DOHH2 (cell line): Measurements from ENCODE around the gene ELAPOR2.
"Not testable (repeated sequence)": the region's sequence is repeated elsewhere in the genome, so short reads cannot be mapped to it uniquely, and the experiment has no call there.

Source experiments
- H3F3A ChIP-seq: fragments of 200-600 bp; sonication (generic), shearing (Covaris generic); 2 replicates; pipeline ENCODE4 v1.6.0; 2016; ENCODE audit warnings: antibody characterized with exemption, mild to moderate bottlenecking; ENCODE audit not compliant: control insufficient read depth, insufficient read depth
- H3K27ac ChIP-seq: fragments of 200-600 bp; sonication (generic); 2 replicates; pipeline ENCODE4 v1.5.1; 2014; ENCODE audit warnings: low read depth, mild to moderate bottlenecking, low read length, moderate library complexity
- H3K27me3 ChIP-seq: fragments of 200-600 bp; sonication (generic); 2 replicates; pipeline ENCODE4 v1.6.1; 2014; ENCODE audit warnings: mild to moderate bottlenecking, low read length, mixed read lengths; ENCODE audit not compliant: control insufficient read depth
- H3K36me3 ChIP-seq: fragments of 200-600 bp; sonication (generic); 2 replicates; pipeline ENCODE4 v1.6.1; 2014; ENCODE audit warnings: mild to moderate bottlenecking, low read length, moderate library complexity, mixed read lengths; ENCODE audit not compliant: control insufficient read depth
- H3K4me1 ChIP-seq: fragments of 200-600 bp; sonication (generic); 2 replicates; pipeline ENCODE4 v1.6.1; 2014; ENCODE audit warnings: mild to moderate bottlenecking, low read length, mixed read lengths; ENCODE audit not compliant: control insufficient read depth
- H3K4me2 ChIP-seq: fragments of 200-600 bp; sonication (generic); 2 replicates; pipeline ENCODE4 v1.6.0; 2014; ENCODE audit warnings: mild to moderate bottlenecking, low read length, moderate library complexity
- H3K4me3 ChIP-seq: fragments of 200-600 bp; sonication (generic); 2 replicates; pipeline ENCODE4 v1.5.1; 2014; ENCODE audit warnings: mild to moderate bottlenecking, low read length, mixed read lengths
- H3K79me2 ChIP-seq: fragments of 200-600 bp; sonication (generic); 2 replicates; pipeline ENCODE4 v1.6.1; 2014; ENCODE audit warnings: mild to moderate bottlenecking, low read length, mixed read lengths; ENCODE audit not compliant: control insufficient read depth
- H3K9me2 ChIP-seq: fragments of 200-600 bp; sonication (generic); replicated peaks from 2 replicates; pipeline ENCODE4 v1.6.1; 2014; ENCODE audit warnings: mild to moderate bottlenecking, low read length, mixed read lengths; ENCODE audit not compliant: control insufficient read depth
- H3K9me3 ChIP-seq: fragments of 200-600 bp; sonication (generic); 2 replicates; pipeline ENCODE4 v1.6.1; 2014; ENCODE audit warnings: antibody characterized with exemption, low read length, mixed read lengths; ENCODE audit not compliant: control insufficient read depth, insufficient read depth
- H4K20me1 ChIP-seq: fragments of 200-600 bp; sonication (generic); 2 replicates; pipeline ENCODE4 v1.6.0; 2014; ENCODE audit warnings: low read depth, mild to moderate bottlenecking, antibody characterized with exemption, low read length, moderate library complexity; ENCODE audit not compliant: control insufficient read depth, insufficient read depth
- EZH2phosphoT487 ChIP-seq: fragments of 200-600 bp; sonication (generic); IDR thresholded peaks from 2 replicates; pipeline ENCODE4 v1.6.1; 2017; ENCODE audit warnings: borderline replicate concordance, mild to moderate bottlenecking, antibody characterized with exemption, low read length, moderate library complexity, mixed read lengths
- TF ChIP-seq, protein P1 (sequence below): fragments of 200-600 bp; sonication (generic); IDR thresholded peaks from one replicate; pipeline ENCODE4 v1.5.1; 2014; ENCODE audit warnings: antibody characterized with exemption, mild to moderate bottlenecking, low read depth, low read length; ENCODE audit not compliant: poor library complexity, severe bottlenecking

The ELAPOR2 gene

DNA sequence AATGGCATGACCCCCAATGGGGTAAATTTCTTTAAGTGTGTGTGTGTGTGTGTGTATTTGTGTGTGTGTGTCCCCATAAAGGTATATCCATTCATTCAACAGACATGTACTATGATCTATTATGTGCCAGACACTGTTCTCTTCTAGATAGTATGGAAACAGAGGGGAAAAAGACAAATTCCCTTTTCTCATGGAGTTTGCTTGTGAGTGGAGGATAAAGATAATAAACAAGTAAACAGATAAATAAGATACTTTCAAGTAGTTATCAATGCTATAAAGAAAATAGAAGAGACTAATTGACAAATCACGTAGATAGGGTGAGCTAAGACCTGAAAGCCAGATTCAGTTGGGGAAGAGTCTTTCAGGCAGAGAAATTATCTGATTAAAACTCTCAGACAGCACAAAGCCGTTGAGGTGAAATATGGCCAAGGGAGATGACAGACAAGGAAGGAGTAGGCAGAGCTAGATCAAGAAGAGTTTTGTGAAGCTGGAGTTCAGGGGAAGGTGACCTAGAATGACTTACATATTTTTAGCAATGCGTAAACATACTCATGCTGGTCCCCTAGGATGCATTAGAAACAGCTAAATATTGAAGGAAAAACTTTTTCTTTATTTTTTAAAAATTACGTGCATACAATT is 47.6 kb upstream of the ELAPOR2 start:
- no peak overlapping the region for H3K27ac ChIP-seq
- H3K4me2 ChIP-seq, result no peak overlapping the region
- H3K4me3 ChIP-seq, result no peak overlapping the region
- no peaks in the 10 kb centered on the region for H3K27me3 ChIP-seq
- H3K9me3 ChIP-seq, result no peaks in the 10 kb centered on the region
- H3K9me2 ChIP-seq, result no peaks in the 10 kb centered on the region
- TF ChIP-seq, protein P1, sequence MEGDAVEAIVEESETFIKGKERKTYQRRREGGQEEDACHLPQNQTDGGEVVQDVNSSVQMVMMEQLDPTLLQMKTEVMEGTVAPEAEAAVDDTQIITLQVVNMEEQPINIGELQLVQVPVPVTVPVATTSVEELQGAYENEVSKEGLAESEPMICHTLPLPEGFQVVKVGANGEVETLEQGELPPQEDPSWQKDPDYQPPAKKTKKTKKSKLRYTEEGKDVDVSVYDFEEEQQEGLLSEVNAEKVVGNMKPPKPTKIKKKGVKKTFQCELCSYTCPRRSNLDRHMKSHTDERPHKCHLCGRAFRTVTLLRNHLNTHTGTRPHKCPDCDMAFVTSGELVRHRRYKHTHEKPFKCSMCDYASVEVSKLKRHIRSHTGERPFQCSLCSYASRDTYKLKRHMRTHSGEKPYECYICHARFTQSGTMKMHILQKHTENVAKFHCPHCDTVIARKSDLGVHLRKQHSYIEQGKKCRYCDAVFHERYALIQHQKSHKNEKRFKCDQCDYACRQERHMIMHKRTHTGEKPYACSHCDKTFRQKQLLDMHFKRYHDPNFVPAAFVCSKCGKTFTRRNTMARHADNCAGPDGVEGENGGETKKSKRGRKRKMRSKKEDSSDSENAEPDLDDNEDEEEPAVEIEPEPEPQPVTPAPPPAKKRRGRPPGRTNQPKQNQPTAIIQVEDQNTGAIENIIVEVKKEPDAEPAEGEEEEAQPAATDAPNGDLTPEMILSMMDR, result no peak
- TF ChIP-seq EZH2phosphoT487, result no peak
- no peaks in the 10 kb centered on the region for H4K20me1 ChIP-seq
- no peaks in the 10 kb centered on the region for H3K36me3 ChIP-seq
- no peaks in the 10 kb centered on the region for H3K79me2 ChIP-seq
- H3F3A ChIP-seq, result no peaks in the 10 kb centered on the region
- H3K4me1 ChIP-seq, result no peaks in the 10 kb centered on the region

DNA sequence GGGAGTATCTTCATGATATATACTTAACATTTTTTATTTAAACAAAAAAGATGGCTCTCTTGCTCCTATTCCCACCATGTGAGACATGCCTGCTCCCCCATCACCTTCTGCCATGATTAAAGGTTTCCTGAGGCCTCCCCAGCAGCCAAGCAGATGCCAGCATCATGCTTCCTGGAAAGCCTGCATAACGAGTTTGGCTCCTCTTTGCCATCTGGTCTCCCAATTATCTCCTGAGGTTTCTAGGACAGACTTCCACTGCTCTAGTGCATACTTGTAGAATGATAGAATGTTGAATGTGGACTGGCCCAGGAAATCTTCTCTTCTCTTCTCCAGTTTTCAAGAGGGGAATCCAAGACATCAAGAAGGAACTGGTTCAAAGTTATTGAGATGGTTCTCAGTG is 45.9 kb upstream of the ELAPOR2 start:
- Histone ChIP-seq H3K4me3 (no peak overlapping the region), H4K20me1 (no peaks in the 10 kb centered on the region), H3K4me2 (no peak overlapping the region), H3F3A (no peaks in the 10 kb centered on the region), H3K27ac (no peak overlapping the region), H3K79me2 (no peaks in the 10 kb centered on the region), H3K9me2 (no peaks in the 10 kb centered on the region), H3K9me3 (no peaks in the 10 kb centered on the region), H3K4me1 (no peaks in the 10 kb centered on the region), H3K36me3 (no peaks in the 10 kb centered on the region), H3K27me3 (no peaks in the 10 kb centered on the region)
- TF ChIP-seq EZH2phosphoT487, result no peak
- TF ChIP-seq, protein P1, result no peak

DNA sequence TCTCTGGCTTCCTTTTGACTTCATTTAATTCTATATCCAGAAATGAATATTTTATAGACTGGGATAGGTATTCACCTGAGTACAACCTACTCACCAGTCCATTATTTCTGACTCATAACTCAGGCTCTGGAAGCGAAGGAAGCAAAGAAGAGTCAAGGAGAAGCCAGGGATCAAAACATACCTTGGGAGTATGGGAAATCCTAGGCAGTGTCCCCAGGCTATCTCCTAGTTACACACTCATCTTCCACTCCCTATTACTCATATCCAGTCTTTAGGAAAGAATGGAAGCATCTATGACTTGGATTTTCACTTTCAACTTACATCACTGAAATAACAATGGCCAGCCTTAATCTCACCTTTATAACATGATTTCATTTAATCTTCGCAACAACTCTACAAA is 40.9 kb upstream of the ELAPOR2 start:
- Histone ChIP-seq H3K9me3 (no peaks in the 10 kb centered on the region), H3K9me2 (no peaks in the 10 kb centered on the region), H3K27ac (no peak overlapping the region), H3K4me2 (no peak overlapping the region), H3F3A (no peaks in the 10 kb centered on the region), H4K20me1 (no peaks in the 10 kb centered on the region), H3K36me3 (no peaks in the 10 kb centered on the region), H3K4me1 (no peaks in the 10 kb centered on the region), H3K27me3 (no peaks in the 10 kb centered on the region), H3K79me2 (no peaks in the 10 kb centered on the region), H3K4me3 (no peak overlapping the region)
- no peak for TF ChIP-seq EZH2phosphoT487
- TF ChIP-seq, protein P1, result no peak

DNA sequence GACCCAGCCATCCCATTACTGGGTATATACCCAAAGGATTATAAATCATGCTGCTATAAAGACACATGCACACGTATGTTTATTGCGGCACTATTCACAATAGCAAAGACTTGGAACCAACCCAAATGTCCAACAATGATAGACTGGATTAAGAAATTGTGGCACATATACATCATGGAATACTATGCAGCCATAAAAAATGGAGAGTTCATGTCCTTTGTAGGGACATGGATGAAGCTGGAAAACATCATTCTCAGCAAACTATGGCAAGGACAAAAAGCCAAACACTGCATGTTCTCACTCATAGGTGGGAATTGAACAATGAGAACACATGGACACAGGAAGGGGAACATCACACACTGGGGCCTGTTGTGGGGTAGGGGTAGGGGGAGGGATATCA is 37.9 kb upstream of the ELAPOR2 start:
- H3K4me2 ChIP-seq, H3K27me3 ChIP-seq, H3K4me1 ChIP-seq, H3K9me2 ChIP-seq, H4K20me1 ChIP-seq, H3K9me3 ChIP-seq, H3K36me3 ChIP-seq, H3K4me3 ChIP-seq, H3K79me2 ChIP-seq, H3K27ac ChIP-seq, H3F3A ChIP-seq: not testable (repeated sequence)
